GF-D8 (cell line): ENCODE measurements around the gene ABLIM2.
"Not testable (repeated sequence)": the region's sequence is repeated elsewhere in the genome, so short reads cannot be mapped to it uniquely, and the experiment has no call there.

Source experiments
- DNase-seq: peaks from one replicate; lab custom pipeline; 2025; lab: John Stamatoyannopoulos, UW

Gene ABLIM2

DNA sequence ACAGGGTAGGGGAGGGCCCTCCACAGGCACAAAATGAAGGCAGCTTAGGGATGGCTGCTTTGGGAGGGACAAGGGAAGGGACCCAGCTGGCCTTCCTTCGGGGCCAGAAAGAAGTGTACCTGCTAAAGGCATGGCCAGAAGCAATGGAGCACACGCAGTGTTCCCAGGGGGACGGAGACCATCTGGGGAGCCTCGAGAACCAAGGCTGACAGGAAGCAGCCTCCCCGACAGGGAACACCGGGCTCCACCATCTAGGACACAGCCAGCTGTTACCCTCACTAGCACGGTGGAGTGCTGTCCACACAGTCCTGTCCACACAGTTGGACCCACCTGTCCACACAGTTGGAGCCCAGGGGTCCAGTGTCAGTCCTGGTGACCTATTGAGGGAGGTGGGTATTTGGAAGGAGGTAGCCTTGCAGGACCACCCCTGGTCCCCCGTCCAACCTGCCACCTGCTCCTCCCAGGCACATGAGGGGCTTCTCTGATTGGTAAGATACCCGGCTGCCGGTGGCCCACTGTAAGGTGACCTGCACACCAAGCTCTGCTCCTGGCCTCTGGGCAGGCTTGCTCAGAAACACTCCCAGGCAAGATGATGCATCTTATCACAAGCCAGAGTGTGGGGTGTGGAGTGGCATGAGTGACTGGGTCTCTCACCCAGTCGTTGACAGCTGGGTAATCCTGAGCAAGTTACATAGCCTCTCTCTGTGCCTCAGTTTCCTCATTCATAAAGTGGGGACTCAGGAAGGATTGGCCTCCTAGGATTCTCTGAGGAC lies 198.4 kb downstream of the ABLIM2 start:
- no peak for DNase-seq

DNA sequence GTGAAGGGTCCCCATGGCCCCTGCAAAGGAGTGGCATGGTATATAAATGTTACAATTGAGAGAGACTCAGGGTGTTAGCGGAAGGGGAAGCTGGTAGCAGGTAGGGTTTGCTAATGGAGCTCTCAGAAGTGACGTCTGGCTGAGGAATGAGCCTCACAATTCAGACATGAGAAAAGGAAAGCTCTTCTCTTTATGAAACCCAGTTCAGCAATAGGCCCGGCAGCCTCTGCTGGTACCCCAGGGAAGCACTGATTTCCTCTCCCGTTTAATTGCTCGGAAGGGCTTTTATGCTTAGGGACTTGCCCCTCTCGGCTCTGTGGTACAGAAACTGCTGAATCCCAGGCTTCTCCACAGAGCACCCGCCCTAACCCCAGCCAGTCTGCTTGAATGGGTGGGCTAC lies 199.5 kb downstream of the ABLIM2 start:
- DNase-seq = no peak

DNA sequence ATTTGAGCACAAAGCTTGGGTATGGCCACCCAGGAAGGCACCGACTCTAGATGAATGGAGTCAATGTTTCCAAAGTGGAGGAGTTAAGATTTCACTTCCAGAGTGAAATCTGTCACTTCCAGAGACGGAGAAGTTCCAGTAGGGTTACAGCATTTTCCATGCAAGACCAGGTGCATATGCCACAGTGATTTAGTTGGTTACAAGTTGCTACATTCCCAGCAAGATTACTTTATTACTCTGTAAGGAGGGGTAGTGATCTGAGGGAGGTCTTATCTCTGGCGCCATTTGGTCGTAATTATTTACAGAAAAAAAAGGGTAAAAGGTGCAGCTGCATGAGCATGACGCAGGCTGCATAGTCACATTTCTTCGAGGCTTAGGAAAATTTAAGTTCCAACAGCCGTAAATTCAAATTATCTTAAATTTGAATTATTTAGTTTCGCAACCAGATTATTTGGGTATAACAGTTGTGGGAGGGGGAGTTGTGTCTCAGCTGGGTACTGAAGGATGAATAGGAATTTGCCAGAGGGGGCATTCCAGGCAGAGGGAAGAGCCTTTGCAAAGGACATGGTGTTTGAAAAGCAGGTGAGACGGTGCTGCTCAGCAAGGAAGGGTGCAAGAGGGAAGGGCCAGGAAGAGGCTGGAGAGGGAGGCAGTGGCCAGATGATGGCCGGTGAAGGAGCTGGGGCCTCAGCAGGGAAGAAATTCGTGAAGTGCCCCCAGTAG lies 201.5 kb downstream of the ABLIM2 start:
- no peak for DNase-seq

DNA sequence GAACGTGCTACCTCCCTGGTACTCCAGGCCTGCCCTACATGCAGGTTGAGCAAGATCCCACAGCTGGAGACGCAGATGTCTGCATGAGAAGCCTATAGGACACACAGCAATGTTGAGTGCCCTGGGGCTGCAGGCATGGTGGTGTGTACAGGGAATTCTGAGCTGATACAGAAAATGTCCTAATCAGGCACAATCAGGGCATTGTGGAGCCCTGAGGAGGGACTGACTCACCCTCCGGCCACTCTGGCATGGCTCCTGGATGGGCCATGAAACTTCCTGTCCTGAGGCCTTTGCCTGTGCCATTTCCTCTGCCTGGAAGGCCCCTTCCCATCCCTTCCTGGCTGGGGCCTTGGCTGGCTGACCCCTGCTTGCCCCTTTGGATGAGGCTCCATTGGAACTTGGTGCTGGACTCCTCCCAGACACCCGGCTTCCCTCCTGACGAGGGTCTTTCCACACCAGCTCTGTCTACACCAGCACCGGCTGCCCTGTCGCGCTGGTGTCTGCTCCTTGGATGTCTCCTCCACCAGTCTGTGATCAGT lies 202.3 kb downstream of the ABLIM2 start:
- DNase-seq = no peak

DNA sequence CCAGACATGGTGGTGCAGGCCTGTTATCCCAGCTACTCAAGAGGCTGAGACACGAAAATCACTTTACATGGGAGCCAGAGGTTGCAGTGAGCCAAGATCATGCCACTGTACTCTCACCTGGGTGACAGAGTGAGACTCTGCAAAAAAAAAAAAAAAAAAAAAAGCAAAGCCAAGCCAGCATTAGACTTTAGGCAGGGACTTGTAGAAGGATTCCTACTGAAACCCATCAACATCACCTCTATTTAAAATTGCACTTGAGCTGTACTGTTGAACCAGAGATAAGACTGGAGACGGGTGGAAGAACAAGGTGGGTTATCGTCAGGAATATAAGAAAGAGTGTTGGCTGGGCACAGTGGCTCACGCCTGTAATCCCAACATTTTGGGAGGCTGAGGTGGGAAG lies 203.2 kb downstream of the ABLIM2 start:
- no peak for DNase-seq

DNA sequence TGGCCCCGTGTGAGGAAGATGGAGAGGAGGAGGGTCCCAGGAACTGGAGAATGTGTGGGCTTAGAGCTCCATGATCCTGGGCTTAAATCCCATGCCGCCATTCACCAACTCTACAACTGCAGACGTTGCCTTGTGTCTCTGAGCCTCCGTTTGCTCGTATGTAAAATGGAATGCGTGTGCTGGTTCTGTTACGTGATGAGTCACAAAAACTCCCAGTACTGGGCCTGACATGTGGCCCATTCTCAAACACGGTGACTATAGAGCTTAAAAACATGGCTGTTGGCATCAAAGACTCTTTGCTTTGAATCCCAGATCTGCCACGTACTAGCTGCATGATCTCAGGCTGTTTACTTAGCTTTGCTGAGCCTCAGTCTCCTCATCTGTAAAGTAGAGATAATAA lies 206.0 kb downstream of the ABLIM2 start:
- no peak for DNase-seq

DNA sequence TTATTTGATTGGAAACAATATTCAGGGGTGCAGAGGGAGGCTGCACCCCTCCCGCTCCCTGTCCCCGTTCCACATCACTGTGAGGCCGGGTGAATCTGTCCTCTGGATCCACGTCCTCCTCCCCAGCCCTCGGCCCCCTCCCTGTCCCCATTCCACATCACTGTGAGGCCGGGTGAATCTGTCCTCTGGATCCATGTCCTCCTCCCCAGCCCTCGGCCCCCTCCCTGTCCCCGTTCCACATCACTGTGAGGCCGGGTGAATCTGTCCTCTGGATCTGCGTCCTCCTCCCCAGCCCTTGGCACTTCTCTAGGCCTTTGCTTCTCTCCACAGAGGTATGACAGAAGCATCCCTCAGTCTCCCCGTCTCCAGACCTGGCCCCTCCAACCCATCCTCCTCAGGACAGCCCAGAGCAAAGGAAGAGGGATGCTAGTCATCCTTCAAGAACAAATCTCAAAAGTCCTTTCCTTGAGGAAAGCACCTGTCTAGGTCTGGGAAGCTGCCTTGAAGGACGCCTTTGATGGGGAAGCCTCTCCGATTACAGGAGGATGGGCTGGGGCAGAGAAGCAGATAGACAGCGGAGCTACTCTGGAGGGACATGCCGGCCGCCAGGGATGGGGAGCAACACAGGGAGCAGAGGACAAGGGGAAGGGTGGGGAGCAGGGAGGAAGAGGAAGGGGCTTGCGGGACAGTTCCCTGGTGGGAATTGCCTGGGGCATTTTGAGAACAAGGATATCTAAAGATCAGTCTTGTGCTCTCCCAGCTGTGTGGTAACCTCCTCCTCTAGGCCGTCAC lies 208.1 kb downstream of the ABLIM2 start:
- no peak for DNase-seq

DNA sequence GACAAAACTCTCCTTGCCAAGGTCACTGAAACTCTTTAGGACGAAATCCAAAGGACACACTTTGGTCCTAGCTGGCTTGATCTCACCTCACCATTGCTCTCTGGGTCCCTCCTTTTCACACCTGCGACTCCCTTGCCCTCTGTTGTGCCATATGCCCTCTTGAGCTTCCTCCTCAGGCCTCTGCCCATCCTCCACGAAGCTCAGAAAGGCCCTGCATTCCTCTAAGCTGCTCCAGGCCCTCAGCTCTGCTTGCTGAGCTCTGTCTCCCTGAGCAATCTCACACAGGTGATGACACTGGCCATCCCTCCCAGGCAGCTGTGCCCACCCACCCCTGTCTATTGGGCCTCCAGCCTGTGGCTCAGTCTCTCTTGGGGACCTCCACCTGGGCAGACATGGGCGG lies 208.9 kb downstream of the ABLIM2 start:
- DNase-seq = no peak

DNA sequence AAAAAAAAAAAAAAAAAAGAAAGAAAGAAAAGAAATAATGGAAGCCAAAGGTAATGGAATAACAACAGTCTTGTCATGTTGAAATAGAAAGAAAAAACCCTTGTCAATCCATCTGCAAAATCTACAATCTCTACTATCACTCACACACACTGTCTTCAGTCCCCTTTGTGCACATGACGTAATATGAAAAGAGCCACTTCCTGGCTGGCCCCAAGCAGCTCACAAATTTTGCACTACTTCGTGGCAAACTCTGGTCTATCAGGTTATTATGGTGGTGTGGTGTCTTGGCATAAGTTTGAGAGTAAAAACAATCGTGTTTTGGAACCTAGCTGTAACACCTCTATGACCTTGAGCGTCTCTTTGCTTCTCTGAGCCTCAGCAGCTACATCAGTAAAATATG lies 210.7 kb downstream of the ABLIM2 start:
- DNase-seq = no peak

DNA sequence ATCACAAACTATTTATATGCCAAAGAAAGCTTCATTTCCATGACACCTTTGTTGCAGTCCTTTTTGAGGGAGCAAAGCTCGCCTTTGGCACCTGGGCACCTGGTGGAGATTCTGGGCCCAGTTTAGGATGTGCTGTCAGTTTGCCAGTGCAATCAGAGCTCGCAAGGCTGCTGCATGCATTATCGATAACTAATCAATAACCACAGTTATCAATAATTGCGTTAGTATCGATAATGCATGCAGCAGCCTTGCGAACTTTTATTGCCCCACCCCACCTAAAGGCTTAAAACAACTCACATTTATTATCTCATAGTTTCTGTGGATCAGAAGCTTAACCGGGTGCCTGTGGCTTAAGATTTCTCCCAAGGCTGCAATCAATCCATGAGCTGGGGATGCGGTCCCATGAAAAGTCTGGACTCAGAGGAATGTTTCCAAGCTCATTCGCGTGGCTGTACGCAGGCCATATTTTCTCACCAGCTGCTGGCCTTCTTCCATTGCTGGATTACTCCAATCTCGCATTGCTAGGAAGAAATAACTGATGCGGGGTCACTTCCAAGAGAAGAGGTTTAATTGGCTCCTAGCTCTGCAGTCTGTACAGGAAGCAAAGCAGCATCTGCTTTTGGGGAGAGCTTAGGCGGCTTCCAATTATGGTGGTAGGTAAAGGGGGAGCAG lies 212.8 kb downstream of the ABLIM2 start:
- DNase-seq = no peak

DNA sequence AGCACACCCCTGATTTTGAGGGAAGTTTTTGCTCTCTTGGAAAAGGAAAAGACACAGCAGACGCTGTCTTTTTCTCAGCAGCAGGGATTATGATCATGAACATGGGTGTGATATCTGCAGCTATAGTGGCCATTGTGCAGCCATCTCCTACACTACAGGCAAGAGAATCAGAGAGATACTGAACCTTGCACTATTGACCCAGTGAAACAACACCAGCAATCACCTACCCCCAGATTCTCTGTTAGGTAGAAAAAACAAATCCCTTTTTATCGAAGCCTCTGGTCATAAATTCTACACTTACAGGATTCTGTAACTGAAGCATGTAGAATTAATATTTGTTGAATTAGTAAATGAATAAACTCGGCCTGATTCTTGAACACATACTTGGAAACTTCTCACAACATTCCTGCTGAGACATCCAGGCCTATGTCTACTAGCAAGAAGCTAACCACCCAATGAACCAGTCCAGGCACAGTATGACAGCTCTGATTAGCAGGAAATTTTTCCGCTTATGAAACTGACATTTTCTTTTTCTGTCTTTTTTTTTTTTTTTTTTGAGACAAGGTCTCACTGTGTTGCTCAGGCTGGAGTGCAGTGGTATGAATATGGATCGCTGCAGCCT lies 213.9 kb downstream of the ABLIM2 start:
- no peak for DNase-seq

DNA sequence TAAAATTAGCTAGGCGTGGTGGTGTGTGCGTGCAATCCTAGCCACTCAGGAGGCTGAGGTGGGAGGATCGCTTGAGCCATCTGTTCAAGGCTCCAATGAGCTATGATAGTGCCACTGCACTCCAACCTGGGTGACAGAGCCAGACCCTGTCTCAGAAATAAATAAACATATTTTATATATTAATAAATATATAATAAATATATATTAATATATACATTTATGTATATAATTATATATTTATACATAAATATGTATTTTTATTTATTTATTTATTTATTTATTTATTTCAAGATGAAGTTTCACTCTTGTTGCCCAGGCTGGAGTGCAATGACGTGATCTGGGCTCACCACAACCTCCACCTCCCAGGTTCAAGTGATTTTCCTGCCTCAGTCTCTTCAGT lies 214.9 kb downstream of the ABLIM2 start:
- DNase-seq = not testable (repeated sequence)

DNA sequence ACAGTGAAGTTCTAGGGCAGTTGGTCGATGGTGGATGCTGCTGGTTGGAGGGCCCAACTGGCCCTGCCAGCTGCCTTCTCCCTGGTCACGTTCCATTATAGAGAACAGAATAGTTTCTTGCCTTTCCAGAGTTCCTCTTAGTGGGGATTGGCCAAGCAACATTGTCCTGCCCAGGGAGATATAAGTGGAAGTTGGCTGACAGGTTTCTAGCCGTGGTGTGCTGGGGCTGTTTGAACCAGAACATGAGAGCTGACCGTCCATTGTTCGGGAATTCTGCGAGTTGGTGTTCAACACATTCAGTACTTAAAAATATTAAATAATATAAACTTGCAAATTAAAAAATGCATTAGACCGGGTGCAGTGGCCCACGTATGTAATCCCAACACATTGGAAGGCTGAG lies 215.4 kb downstream of the ABLIM2 start:
- DNase-seq = no peak

DNA sequence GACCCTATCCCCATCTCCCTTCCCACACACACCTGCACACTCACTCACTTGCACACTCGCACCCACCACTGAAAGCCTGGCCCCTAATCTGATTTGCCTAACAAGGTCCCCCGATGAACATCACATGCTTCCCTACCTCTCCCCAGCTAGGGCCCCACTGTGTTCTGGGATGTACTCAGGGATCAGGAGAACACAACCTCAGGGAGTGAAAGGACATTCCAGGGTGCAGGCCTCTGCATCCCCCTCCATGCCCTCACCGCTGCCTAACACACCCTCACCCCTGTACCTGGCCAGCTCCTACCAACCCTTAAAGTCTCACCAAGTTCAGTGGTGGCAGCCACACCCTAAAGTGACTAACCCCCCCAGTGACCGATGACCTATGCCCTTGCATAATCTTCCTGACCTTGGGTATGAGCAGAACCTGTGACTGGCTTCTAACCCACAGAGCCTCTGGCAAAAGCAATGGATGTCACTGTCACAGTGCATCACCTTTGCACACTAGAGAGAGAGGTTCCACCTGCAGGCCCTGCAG lies 216.6 kb downstream of the ABLIM2 start:
- DNase-seq = no peak

DNA sequence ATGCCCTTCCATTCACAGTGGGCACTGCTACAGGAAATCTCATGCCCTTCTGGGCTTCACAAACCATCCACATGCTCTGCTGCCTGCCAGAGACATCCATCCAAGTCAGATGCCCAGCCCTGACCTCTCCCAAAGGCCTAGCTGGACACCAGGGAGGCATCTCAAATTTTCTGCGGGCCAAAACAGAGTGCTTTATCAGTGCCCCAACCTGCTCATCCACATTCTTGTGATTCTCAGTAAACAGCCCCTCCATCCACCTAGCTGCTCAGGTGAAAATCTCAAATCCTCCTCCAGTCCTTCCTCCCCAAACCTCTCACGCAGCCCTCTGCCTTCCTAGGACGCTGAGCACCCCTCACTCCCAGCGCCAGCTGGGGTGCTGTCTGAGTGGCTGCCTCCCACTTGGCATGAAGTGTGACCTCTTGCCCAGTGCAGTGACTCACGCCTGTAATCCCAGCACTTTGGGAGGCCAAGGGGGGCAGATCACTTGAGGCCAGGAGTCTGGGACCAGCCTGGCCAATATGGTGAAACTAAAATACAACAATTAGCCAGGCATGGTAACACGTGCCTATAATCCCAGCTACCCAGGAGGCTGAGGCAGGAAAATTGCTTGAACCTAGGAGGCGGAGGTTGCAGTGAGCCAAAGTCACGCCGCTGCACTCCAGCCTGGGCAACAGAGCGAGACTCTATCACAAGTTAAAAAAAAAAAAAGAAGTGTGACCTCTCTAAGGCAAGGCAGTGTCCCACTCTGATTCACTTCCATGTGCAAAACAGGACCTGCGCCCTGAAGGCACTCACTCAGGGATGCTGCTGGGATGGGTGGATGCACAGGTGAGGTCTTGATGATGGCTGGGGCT lies 217.3 kb downstream of the ABLIM2 start:
- no peak for DNase-seq

DNA sequence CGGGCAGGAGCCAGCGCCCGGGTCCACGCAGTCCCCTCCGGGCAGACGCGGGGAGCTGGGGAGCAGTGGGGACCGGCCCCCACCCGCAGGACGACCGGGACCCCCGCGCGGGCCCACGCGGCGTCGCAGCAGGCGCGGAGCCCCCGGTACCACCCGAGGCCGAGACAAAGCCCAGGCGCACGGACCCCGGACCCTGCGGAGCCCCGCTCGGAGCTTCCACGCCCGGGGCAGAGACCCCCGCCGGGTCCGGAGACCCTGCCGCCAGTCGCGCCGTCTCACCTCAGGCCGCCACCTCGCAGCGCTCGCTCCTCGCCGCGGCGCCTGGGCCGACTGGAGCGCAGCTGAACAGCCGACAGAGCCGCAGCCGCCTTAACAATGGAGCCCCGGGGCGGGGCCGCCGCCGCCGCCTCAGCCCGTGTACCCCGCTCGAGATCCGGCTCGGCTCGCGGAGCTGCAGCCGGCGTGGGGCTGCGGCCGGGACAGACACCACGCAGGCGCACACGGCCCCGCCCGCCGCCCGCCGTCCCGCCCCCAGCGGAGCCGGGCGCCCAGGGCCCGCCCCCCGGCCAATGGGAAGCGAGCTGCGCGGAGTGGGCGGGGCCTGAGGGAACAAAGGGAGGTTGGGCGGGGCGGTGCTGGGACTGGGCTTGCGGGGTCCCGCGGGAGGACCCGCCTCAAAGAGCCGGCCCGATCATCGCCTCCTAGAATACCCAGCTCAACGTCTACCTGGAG lies 219.1 kb downstream of the ABLIM2 start, which contains the start of gene AFAP1:
Gene AFAP1 (minus strand): TSS at position 485 of the 732 bp plus-strand sequence. CDS start 67,783 bp downstream, outside the sequence.
- DNase-seq = no peak

DNA sequence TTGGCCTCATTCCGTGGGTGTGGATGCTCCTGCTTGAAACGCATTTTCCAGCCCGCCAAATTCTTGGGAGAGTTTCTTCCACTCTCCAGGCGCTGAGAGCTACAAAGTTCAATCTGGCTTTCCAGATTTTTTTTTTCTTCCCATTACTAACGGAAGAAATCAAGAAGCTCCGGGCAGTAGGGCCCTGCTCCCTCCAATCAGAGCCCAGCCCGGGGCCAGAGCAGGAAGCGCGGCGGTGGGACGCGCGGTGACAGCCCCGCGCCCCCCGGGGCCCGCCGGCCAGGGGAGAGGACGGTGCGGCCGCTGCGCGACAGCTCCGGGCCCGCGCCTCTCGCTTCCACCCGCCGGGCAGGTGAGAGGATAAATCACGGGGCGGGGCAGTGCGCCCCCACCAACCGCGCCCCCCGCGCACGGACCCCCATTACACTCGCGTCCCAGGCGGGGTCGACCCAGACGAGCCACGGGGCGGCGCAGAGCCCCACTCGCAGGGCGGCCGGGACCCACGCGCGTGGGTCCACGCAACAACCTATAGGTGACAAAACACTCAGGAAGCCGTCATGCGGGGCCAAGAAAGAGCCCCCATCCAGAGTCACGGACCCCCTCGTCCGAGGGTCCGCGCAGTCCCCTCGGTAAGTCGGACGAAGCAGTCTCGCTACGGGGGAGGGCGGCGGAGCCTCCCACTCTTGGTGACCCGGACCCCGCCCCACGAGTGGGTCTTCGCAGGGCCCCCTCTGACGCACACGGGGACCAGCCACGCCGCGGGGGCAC lies 219.8 kb downstream of the ABLIM2 start:
- no peak for DNase-seq

DNA sequence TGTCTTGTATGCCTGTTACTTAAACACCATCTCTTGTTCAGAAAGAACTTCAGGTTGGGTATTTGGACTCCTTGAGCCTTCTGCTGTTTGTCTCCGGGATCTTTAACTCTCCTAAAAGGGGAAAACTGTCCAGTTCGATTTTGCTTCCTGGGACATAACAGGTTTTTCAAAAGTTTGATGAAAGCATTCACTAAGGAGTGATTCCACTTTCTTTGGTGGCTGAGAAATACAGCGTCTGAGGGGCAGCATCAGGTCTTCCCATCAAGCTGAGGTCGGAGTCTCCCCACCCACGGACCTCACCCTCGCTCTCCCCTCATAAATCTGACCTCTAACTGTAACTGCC lies 220.4 kb downstream of the ABLIM2 start:
- DNase-seq = no peak

DNA sequence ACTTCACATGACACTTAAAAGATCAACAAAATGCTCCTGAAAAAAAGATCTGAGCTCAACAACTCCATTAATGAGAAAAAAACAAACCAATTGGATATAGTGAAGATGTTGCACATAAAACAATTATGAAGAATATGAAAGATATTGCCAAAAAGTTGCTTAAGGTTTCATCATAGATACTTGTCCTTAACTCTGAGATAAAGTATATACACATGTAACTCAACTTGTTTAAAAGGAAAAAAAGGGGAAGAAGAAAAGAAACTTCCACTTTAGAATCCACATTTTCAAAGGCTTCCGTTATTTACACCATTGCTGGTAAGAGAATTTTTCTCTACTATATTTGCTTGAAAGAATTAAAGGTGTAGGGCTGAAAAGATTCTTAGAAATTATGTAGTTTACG lies 221.6 kb downstream of the ABLIM2 start:
- no peak for DNase-seq
